ENCODE data around the gene SOX13.

GRCh38 chr1:204084247-204084772 is 11.4 kb downstream of the SOX13 start:
- TF ChIP-seq YY1 (IDR thresholded peaks at IDR 0.05; ENCODE audit: insufficient read depth, insufficient read length) (no peak), ZNF274 (IDR thresholded peaks at IDR 0.05; ENCODE audit: low read depth, low read length) (no peak), SUZ12 (IDR thresholded peaks at IDR 0.05; ENCODE audit: extremely low read depth, insufficient read depth, insufficient read length) (no peak)
